Stimulated activated CD4-positive, alpha-beta T cell treated with anti-CD3 and anti-CD28 coated beads, Interleukin-2, amount 100 ng/mL, for 24 hours (primary cell): ENCODE results near the gene DNAJA3.

ENCODE experiments used
- DNase-seq, 2 donors: peaks; one replicate each; pipeline ENCODE4 v3.0.0-alpha.2; 2020

Gene DNAJA3

DNA sequence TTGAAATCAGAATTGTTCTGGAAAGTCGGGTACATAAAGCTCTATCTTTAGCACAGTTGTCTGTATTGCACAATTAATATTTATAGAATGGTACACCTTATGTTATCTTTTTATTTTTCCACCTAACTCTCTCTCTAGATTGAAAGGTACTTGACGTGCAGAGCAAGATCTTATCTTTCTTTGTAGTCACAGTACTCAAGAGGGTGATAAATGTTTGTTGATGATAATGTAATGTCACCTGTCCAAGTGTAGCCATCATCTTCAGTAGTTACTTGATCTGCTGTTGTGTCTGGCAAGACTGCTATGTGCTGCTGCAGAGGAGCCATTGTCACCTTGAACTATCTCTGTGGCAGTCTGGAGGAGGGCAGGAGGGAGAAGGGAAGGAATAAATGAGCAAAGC lies 55.9 kb downstream of the DNAJA3 start:
- no peak for DNase-seq

- no peak for DNase-seq
Observed at GRCh38 chr16:4481963-4482362, 56.3 kb downstream of the DNAJA3 start.

DNA sequence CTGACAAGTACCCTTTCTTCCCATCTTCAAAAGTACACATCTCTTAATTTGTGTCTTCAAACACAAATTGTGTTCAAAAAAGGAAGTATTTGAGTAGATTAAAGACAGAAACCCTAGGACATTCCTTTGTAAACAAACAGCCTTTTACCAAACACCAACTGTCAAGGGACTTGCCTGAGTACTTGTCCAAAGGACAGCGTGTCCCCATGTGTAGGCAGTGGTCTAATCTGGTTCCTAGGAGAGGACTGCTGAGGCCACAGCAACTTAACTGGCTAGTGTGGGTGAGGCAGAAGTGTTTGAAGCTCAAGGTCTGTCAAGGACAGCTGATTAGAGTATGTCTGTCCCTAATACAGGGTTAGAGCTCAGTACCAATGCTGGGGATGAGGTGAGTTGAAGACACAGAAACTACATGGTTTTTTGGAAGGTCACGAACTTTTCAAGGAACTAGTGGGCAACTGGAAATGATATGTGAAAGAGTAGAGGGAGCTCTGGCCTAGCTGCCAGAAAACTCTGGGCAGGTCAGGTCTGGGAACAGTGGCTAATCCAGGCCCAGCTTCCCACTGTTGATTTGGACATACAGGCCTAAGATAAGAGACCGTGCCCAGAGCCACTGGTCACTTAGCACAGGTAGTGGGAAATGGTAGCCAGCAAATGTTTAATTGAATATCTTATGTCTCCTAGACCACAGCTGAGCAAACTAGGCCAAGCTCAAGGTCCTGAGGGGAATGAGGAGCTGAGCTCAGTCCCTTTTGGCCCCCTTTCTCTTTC lies 60.6 kb downstream of the DNAJA3 start:
- DNase-seq, result no peak

DNA sequence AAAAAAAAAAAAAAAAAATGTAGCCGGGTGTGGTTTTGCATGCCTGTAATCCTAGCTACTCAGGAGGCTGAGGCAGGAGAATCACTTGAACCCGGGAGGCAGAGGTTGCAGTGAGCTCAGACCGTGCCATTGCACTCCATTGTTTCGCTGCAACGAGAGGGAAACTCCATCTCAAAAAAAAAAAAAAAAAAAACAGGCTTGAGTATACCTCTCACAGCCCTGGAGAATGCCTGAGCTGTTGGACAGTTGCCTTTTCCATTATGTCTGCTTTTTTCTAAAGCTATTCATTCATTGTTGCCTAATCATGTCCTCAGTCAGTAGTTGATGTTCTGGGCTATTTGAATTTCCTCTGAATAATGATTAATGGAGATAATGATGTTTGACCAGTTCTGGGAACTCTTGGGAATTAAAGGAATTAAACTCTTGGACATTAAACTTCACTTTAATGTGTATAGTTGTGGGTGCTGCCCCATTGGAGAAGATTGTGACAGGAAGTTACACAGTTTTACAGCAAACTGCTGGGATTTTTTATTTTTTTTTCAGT lies 62.4 kb downstream of the DNAJA3 start:
- DNase-seq, result no peak

- no peak for DNase-seq
Observed at GRCh38 chr16:4488499-4488967, 62.9 kb downstream of the DNAJA3 start.

GRCh38 chr16:4489030-4489429 lies 63.4 kb downstream of the DNAJA3 start:
- no peak for DNase-seq

- DNase-seq, result no peak
Observed at GRCh38 chr16:4491898-4492297, 66.2 kb downstream of the DNAJA3 start.

DNA sequence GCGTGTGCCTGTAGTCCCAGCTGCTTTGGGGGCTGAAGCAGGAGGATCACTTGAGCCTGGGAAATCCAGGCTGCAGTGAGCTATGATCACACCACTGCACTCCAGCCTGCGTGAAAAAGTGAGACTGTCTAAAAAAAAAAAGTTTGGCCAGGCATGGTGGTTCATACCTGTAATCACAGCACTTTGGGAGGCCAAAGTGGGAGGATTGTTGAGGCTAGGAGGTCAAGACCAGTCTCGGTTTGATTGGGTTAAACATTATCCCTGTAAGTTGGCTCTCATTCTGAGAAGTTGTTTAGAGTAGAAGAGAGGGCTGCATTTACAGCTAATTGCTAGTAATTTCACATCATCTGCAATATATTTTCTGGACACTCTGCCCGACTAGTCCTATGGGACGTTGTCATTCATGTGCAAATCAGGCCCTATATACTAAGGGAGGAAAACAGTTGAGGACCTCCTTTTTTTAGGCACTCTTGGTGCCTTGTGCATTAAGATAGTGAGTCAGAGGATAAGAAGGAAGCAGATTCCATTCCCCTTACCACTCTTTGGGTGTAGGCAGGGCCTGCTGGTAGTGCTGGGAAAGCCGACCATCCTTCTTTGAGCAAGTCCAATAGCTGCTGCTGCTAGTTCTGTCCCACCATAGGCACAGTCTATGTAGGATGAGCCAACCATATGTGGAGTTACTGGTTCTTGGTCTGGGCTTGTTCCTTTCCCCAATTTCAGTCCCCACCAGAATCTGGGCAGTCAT lies 69.2 kb downstream of the DNAJA3 start:
- no peak for DNase-seq

- DNase-seq, result no peak
Observed at GRCh38 chr16:4495766-4496165, 70.1 kb downstream of the DNAJA3 start.

DNA sequence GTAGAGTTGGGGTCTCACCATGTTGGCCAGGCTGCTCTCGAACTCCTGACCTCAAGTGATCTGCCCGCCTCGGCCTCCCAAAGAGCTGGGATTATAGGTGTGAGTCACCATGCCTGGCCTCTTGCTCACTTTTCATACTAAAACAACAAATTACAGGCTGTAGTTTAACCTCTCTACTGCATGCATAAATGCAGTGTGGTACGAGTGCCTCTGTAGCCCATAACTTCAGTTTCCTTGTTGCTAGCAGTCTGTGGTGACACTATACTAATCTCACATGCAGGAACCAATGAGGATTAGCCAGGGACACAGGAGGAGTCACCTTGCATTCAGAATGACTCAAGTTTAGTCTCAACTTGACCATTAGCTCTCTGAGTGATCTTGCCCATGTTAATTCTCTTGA lies 70.6 kb downstream of the DNAJA3 start:
- no peak for DNase-seq

- DNase-seq, result no peak
Observed at GRCh38 chr16:4498546-4499195, 73.0 kb downstream of the DNAJA3 start.

DNA sequence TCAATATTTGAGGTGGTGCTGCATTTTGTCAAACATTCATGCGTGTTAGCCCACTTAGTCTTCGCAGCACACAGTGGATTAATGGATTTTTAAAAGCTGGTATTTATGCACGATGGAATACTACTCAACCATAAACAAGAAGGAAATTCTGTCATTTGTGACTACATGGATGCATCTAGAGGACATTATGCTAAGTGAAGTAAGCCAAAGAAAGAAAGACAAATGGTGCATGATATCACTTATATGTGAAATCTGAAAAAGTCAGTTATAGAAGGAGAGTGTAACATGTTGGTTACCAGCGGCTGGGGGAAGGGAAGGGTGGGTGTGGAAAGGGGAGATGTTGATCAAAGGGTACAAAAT lies 73.5 kb downstream of the DNAJA3 start:
- no peak for DNase-seq

GRCh38 chr16:4500272-4500671 lies 74.6 kb downstream of the DNAJA3 start:
- DNase-seq, result no peak

- DNase-seq, result no peak
Observed at GRCh38 chr16:4501071-4501478, 75.4 kb downstream of the DNAJA3 start.

DNA sequence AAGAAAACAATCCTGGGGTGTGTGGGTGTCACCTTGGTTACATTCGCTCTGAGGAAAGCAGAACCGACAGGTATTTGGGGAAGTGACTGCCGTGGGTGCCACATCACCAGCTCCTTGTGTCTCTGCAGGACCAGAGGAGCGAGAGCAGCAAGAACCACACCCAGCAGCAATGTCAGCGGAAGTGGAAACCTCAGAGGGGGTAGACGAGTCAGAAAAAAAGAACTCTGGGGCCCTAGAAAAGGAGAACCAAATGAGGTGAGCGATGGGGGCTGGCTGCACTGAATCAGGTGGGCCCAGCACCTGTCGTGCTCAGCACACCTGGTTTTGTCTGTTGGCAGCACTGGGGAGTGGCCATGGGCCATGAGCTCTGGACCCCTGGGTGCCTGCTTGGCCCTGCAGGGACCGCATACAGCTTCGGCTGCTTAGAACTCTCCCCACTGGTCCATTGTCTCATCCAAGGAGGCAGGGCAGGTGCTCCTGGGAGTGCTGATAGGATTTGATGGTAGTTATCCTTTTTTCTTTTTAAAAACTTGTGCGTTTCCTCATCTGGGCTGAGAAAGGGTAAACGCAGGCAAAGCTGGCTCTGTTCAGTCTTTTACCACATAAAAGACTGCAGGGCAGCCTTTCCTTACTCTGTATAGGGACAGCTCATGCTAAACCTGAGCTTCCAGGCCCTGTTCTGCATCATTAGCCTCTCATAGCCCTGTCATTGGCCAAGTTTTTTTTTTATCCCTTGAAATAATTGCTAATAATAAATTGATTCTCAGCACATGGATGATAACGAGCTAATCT lies 79.9 kb downstream of the DNAJA3 start:
- peak; percentile 63 to 66 for DNase-seq
